Upper lobe of left lung (tissue), 4 donors: ENCODE measurements around the gene SCLY.

Experiments used
- CTCF ChIP-seq, 6 experiments: fragments of 450-650 bp in 4 of 6; fragments of 200-600 bp in 2 of 6; sonication (generic) in 2 of 6; IDR thresholded peaks; one replicate each; pipeline ENCODE4 v1.5.1; 2016 to 2019; ENCODE audit warnings: antibody characterized with exemption in 6 of 6
- POLR2A ChIP-seq, 4 donors: fragments of 450-650 bp; IDR thresholded peaks; one replicate each; pipeline ENCODE4 v1.5.1; 2016 to 2017; ENCODE audit warnings: antibody characterized with exemption in 4 of 4, mild to moderate bottlenecking in 2 of 4
- POLR2AphosphoS5 ChIP-seq, 2 donors: sonication (generic); formaldehyde crosslinking; IDR thresholded peaks; one replicate each; pipeline ENCODE4 v1.5.1; 2017; ENCODE audit warnings: antibody characterized with exemption in 2 of 2

- no peak for TF ChIP-seq POLR2A (IDR thresholded peaks at IDR 0.05)
- TF ChIP-seq POLR2AphosphoS5 (IDR thresholded peaks at IDR 0.05), result no peak
- TF ChIP-seq CTCF (IDR thresholded peaks at IDR 0.05), result no peak
Observed at GRCh38 chr2:238119756-238120462, 59.1 kb downstream of the SCLY start.
